ENCODE results near the gene MICAL2. TPM values are rescaled to one million over a fixed set of nuclear protein-coding genes. Genes with fewer than 3 reads are reported as not detected.

MICAL2 gene
- total and polyA plus RNA-seq, 2 donors = 42.5 to 44.1 TPM

DNA sequence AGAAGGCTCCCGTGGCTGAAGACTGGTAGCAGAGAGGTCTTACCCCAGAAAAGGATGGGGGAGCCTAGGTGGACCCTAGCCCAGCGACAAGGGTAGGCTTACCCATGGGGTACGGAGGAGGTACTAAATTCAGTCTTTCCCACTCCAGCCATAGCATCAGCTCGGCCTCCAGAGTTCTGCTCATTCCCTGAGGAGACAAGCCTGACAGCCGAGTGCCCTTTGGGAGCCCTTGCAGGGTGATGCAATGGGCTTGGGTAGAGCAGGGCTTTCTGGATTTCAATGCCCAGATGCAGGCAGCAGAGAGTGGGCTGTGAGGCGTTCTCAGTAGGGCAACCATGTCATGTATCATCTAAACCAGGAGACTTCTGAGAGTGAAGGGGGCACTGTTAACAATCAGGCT, 124.7 kb downstream of the MICAL2 start:
- Histone ChIP-seq H3K27ac (ENCODE audit: low read depth) (no peak overlapping the region), H3K4me1 (ENCODE audit: insufficient read depth) (no peaks in the 10 kb centered on the region), H3K36me3 (ENCODE audit: insufficient read depth) (no peaks in the 10 kb centered on the region), H3K4me3 (ENCODE audit: low read depth, low read length) (no peak overlapping the region)
- 96% methylated on average over 6 of the region's 6 CpGs for WGBS
- DNase-seq (ENCODE audit: extremely low spot score) = no peak

- no peak for DNase-seq (ENCODE audit: extremely low spot score)
- Histone ChIP-seq H3K4me3 (ENCODE audit: low read depth, low read length) (no peak overlapping the region), H3K36me3 (ENCODE audit: insufficient read depth) (no peaks in the 10 kb centered on the region), H3K27ac (ENCODE audit: low read depth) (peak overlapping the region; percentile 35), H3K4me1 (ENCODE audit: insufficient read depth) (no peaks in the 10 kb centered on the region)
- 94% methylated on average over 3 of the region's 3 CpGs for WGBS
Measured at GRCh38 chr11:12235553-12235946, 125.2 kb downstream of the MICAL2 start.

GRCh38 chr11:12235947-12236743, 125.8 kb downstream of the MICAL2 start:
- 51% methylated on average over 13 of the region's 13 CpGs for WGBS
- Histone ChIP-seq H3K27ac (ENCODE audit: low read depth) (peak overlapping the region; percentile 35), H3K4me3 (ENCODE audit: low read depth, low read length) (no peak overlapping the region), H3K36me3 (ENCODE audit: insufficient read depth) (no peaks in the 10 kb centered on the region), H3K4me1 (ENCODE audit: insufficient read depth) (no peaks in the 10 kb centered on the region)
- DNase-seq (ENCODE audit: extremely low spot score) = no peak

DNA sequence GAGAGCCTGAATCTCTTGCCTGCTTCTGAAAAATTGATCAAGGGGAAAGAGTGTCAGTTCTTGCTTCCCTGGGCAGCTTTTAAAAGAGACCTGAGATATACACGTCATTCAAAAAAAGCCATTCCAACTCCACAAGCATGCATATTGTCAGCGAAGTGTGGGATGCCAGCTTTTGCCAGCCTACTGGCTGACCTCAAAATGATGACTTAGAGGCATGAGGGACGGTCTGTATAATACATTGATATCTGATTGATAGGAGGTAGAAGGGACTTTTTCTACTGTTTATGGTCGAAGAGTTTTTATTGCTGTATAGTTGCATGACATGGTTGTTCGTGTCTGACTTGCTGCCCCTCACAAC, 126.3 kb downstream of the MICAL2 start:
- Histone ChIP-seq H3K27ac (ENCODE audit: low read depth) (no peak overlapping the region), H3K36me3 (ENCODE audit: insufficient read depth) (no peaks in the 10 kb centered on the region), H3K4me1 (ENCODE audit: insufficient read depth) (no peaks in the 10 kb centered on the region), H3K4me3 (ENCODE audit: low read depth, low read length) (no peak overlapping the region)
- DNase-seq (ENCODE audit: extremely low spot score) = no peak
- WGBS = 65% methylated on average over 5 of the region's 5 CpGs

- H3K36me3 ChIP-seq (ENCODE audit: insufficient read depth) = no peaks in the 10 kb centered on the region
- 56% methylated on average over 3 of the region's 3 CpGs for WGBS
- H3K4me1 ChIP-seq (ENCODE audit: insufficient read depth) = no peaks in the 10 kb centered on the region
- H3K4me3 ChIP-seq (ENCODE audit: low read depth, low read length) = no peak overlapping the region
- no peak overlapping the region for H3K27ac ChIP-seq (ENCODE audit: low read depth)
- no peak for DNase-seq (ENCODE audit: extremely low spot score)
Measured at GRCh38 chr11:12237381-12237784, 127.0 kb downstream of the MICAL2 start.

GRCh38 chr11:12238420-12238819, 128.0 kb downstream of the MICAL2 start:
- DNase-seq (ENCODE audit: extremely low spot score) = no peak
- Histone ChIP-seq H3K4me3 (ENCODE audit: low read depth, low read length) (no peak overlapping the region), H3K36me3 (ENCODE audit: insufficient read depth) (no peaks in the 10 kb centered on the region), H3K4me1 (ENCODE audit: insufficient read depth) (no peaks in the 10 kb centered on the region), H3K27ac (ENCODE audit: low read depth) (no peak overlapping the region)
- WGBS = 80% methylated on average over 4 of the region's 4 CpGs

- Histone ChIP-seq H3K36me3 (ENCODE audit: insufficient read depth) (no peaks in the 10 kb centered on the region), H3K4me3 (ENCODE audit: low read depth, low read length) (no peak overlapping the region), H3K4me1 (ENCODE audit: insufficient read depth) (no peaks in the 10 kb centered on the region), H3K27ac (ENCODE audit: low read depth) (no peak overlapping the region)
- WGBS = 98% methylated on average over 4 of the region's 4 CpGs
- DNase-seq (ENCODE audit: extremely low spot score) = no peak
Measured at GRCh38 chr11:12239396-12239795, 129.0 kb downstream of the MICAL2 start.

GRCh38 chr11:12239804-12240371, 129.5 kb downstream of the MICAL2 start:
- Histone ChIP-seq H3K36me3 (ENCODE audit: insufficient read depth) (no peaks in the 10 kb centered on the region), H3K4me3 (ENCODE audit: low read depth, low read length) (no peak overlapping the region), H3K27ac (ENCODE audit: low read depth) (no peak overlapping the region), H3K4me1 (ENCODE audit: insufficient read depth) (no peaks in the 10 kb centered on the region)
- DNase-seq (ENCODE audit: extremely low spot score) = no peak
- WGBS = 81% methylated on average over 7 of the region's 7 CpGs

GRCh38 chr11:12240677-12241076, 130.3 kb downstream of the MICAL2 start:
- 94% methylated on average over 7 of the region's 7 CpGs for WGBS
- no peaks in the 10 kb centered on the region for H3K4me1 ChIP-seq (ENCODE audit: insufficient read depth)
- H3K36me3 ChIP-seq (ENCODE audit: insufficient read depth) = no peaks in the 10 kb centered on the region
- DNase-seq (ENCODE audit: extremely low spot score) = no peak
- H3K4me3 ChIP-seq (ENCODE audit: low read depth, low read length) = no peak overlapping the region
- no peak overlapping the region for H3K27ac ChIP-seq (ENCODE audit: low read depth)

GRCh38 chr11:12241401-12241800, 131.0 kb downstream of the MICAL2 start:
- Histone ChIP-seq H3K27ac (ENCODE audit: low read depth) (no peak overlapping the region), H3K4me3 (ENCODE audit: low read depth, low read length) (no peak overlapping the region), H3K4me1 (ENCODE audit: insufficient read depth) (no peaks in the 10 kb centered on the region), H3K36me3 (ENCODE audit: insufficient read depth) (no peaks in the 10 kb centered on the region)
- WGBS = 96% methylated on average over 7 of the region's 7 CpGs
- no peak for DNase-seq (ENCODE audit: extremely low spot score)

DNA sequence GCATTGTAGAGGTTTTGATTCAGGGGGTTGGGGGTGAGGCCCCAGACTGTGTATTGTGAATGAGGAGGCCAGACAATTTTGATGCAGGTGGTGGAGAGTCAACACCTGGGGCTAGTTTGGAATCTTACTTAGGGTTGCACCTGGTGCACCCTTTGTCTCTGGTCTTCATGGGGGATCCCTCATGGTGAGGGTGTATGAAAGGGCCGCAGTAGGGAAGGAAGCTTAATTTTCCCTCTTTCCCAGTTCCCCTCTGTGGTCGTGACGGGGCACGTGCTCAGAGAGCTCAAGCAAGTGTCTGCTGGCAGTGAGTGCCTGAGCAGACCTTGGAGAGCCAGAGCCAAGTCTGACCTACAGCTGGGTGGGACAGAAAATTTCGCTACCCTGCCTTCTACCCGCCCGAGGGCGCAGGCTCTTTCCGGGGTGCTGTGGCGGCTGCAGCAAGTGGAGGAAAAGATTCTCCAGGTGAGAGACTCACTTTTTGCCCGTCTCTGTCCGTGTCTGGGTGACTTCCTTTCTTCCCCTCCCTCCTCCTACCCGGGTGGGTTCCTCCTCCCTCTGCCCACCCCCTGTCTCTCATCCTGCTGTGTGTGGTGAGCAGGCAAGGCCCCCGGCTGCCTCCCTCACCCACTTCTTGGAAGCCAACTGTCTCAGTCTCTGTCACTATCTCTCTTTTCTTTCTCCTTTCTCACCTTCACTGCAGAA, 131.7 kb downstream of the MICAL2 start:
- WGBS = 81% methylated on average over 14 of the region's 14 CpGs
- Histone ChIP-seq H3K4me1 (ENCODE audit: insufficient read depth) (no peaks in the 10 kb centered on the region), H3K36me3 (ENCODE audit: insufficient read depth) (no peaks in the 10 kb centered on the region), H3K27ac (ENCODE audit: low read depth) (no peak overlapping the region), H3K4me3 (ENCODE audit: low read depth, low read length) (no peak overlapping the region)
- no peak for DNase-seq (ENCODE audit: extremely low spot score)

DNA sequence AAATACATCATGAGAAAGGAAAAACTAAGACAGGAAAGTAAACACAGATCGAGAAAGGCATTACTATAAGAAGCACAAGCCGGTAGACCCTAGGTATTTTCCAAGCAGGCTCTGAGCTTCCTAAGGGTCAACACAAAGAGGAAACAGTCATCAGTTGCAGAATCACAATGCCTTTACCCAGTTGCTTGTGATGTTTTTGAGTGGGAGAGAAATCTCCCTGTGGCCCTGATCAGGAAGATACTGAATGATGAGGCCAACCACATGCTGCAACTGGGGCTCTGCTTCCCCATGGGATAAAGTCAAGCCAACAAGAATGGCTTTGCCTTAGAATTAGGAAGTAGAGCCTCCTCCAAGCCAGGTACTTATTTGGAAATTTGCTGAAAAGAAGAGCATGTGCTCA, 132.6 kb downstream of the MICAL2 start:
- H3K4me1 ChIP-seq (ENCODE audit: insufficient read depth) = no peaks in the 10 kb centered on the region
- no peak for DNase-seq (ENCODE audit: extremely low spot score)
- no peak overlapping the region for H3K4me3 ChIP-seq (ENCODE audit: low read depth, low read length)
- H3K36me3 ChIP-seq (ENCODE audit: insufficient read depth) = no peaks in the 10 kb centered on the region
- H3K27ac ChIP-seq (ENCODE audit: low read depth) = no peak overlapping the region
- 92% methylated on average over 2 of the region's 2 CpGs for WGBS

- no peaks in the 10 kb centered on the region for H3K36me3 ChIP-seq (ENCODE audit: insufficient read depth)
- no peaks in the 10 kb centered on the region for H3K4me1 ChIP-seq (ENCODE audit: insufficient read depth)
- no peak overlapping the region for H3K4me3 ChIP-seq (ENCODE audit: low read depth, low read length)
- WGBS = 63% methylated on average over 6 of the region's 6 CpGs
- DNase-seq (ENCODE audit: extremely low spot score) = no peak
- H3K27ac ChIP-seq (ENCODE audit: low read depth) = no peak overlapping the region
Measured at GRCh38 chr11:12243486-12243885, 133.1 kb downstream of the MICAL2 start.

- Histone ChIP-seq H3K36me3 (ENCODE audit: insufficient read depth) (no peaks in the 10 kb centered on the region), H3K4me3 (ENCODE audit: low read depth, low read length) (no peak overlapping the region), H3K27ac (ENCODE audit: low read depth) (no peak overlapping the region), H3K4me1 (ENCODE audit: insufficient read depth) (no peaks in the 10 kb centered on the region)
- no peak for DNase-seq (ENCODE audit: extremely low spot score)
- WGBS = 69% methylated on average over 6 of the region's 6 CpGs
Measured at GRCh38 chr11:12243911-12244550, 133.6 kb downstream of the MICAL2 start.
